K562 (cell line): Measurements from ENCODE around the gene WNT6. TPM values are rescaled to one million over a fixed set of nuclear protein-coding genes. Genes with fewer than 3 reads are reported as not detected.
A peak's percentile ranks its signal among the peaks of the same experiment; 100 is the strongest.

ENCODE experiments used
- ARHGAP35 ChIP-seq: fragments of 450-650 bp; IDR thresholded peaks from 2 replicates; pipeline ENCODE4 v1.6.1; 2018; ENCODE audit not compliant: partially characterized antibody
- CTCF ChIP-seq, 3 experiments: IDR thresholded peaks in 2 of 3; conservative IDR thresholded peaks in 1 of 3; 2 replicates each; pipeline ENCODE4 v1.5.1; 2011 to 2012; ENCODE audit warnings: low read length in 3 of 3, mild to moderate bottlenecking in 3 of 3, control low read depth in 2 of 3, improper control_type of control experiment in 1 of 3, inconsistent platforms in 1 of 3, low read depth in 1 of 3, mixed read lengths in 1 of 3, moderate library complexity in 1 of 3; ENCODE audit not compliant: insufficient read depth in 2 of 3
- E2F4 ChIP-seq: sonication (generic); formaldehyde crosslinking; IDR thresholded peaks from 2 replicates; pipeline ENCODE4 v1.8.0; 2022; ENCODE audit warnings: mild to moderate bottlenecking, low read depth, missing genetic modification reagents
- GTF2B ChIP-seq: IDR thresholded peaks from 2 replicates; pipeline ENCODE4 v1.6.1; 2011; ENCODE audit not compliant: insufficient read length; ENCODE audit errors: extremely low read depth
- HDAC6 ChIP-seq: IDR thresholded peaks from 2 replicates; pipeline ENCODE4 v1.6.1; 2012; ENCODE audit warnings: low read depth, mild to moderate bottlenecking, control low read depth, inconsistent platforms, low read length, moderate library complexity
- POLR2AphosphoS5 ChIP-seq: IDR thresholded peaks from 2 replicates; pipeline ENCODE4 v1.6.1; 2011; ENCODE audit warnings: mild to moderate bottlenecking, low read depth, low read length, moderate library complexity; ENCODE audit not compliant: control insufficient read depth, insufficient read depth
- RAD21 ChIP-seq, 2 experiments: fragments of 250-450 bp in 1 of 2; fragments of 450-650 bp in 1 of 2; sonication (Bioruptor Pico) in 1 of 2; formaldehyde crosslinking in 1 of 2; IDR thresholded peaks in 1 of 2; conservative IDR thresholded peaks in 1 of 2; 2 replicates each; pipeline versions ENCODE4 v1.4.0 to v1.8.0; 2020 to 2022; ENCODE audit warnings: mild to moderate bottlenecking in 2 of 2, moderate library complexity in 1 of 2
- RNF2 ChIP-seq: sonication (generic); IDR thresholded peaks from 2 replicates; pipeline ENCODE4 v1.6.1; 2016
- SETDB1 ChIP-seq: IDR thresholded peaks from one replicate; pipeline ENCODE4 v1.6.1; 2012; ENCODE audit warnings: low read length, control low read depth, inconsistent platforms
- SREBF2 ChIP-seq: sonication (generic); formaldehyde crosslinking; IDR thresholded peaks from 2 replicates; pipeline ENCODE4 v1.4.0; 2020; ENCODE audit warnings: mild to moderate bottlenecking, missing genetic modification reagents
- TOE1 ChIP-seq, 2 experiments: fragments of 450-650 bp in 1 of 2; sonication (generic) in 1 of 2; formaldehyde crosslinking in 1 of 2; IDR thresholded peaks; 2 replicates each; pipeline versions ENCODE4 v1.7.1 to v1.8.0; 2016 to 2022; ENCODE audit warnings: borderline replicate concordance in 2 of 2, mild to moderate bottlenecking in 2 of 2, antibody characterized with exemption in 1 of 2, inconsistent platforms in 1 of 2, low read depth in 1 of 2, missing genetic modification reagents in 1 of 2, moderate library complexity in 1 of 2
- TRIM24 ChIP-seq, 2 experiments: fragments of 450-650 bp; IDR thresholded peaks; 2 replicates each; pipeline ENCODE4 v1.6.1; 2016
- ZBTB11 ChIP-seq, 3 experiments: fragments of 200-800 bp in 1 of 3; fragments of 250-450 bp in 1 of 3; fragments of 450-650 bp in 1 of 3; sonication (Bioruptor Pico) in 1 of 3; sonication (Bioruptor generic) in 1 of 3; formaldehyde crosslinking in 1 of 3; IDR thresholded peaks; 2 replicates each; pipeline versions ENCODE4 v1.6.1 to v1.8.0; 2016 to 2022; ENCODE audit warnings: mild to moderate bottlenecking in 2 of 3, missing genetic modification characterization in 2 of 3, missing compliant biosample characterization in 1 of 3, moderate library complexity in 1 of 3
- ZNF778 ChIP-seq: fragments of 450-650 bp; formaldehyde crosslinking; IDR thresholded peaks from 2 replicates; pipeline ENCODE4 v1.4.0; 2020; ENCODE audit warnings: mild to moderate bottlenecking, moderate library complexity
- polyA plus RNA-seq, 8 experiments: library from polyadenylated mRNA; depleted of rRNA in 4 of 8; stranded (reverse) in 5 of 8; unstranded in 3 of 8; fragments of >200 nt; fragmentation: Nextera tagmentation in 2 of 8; fragmentation: Illumina TruSeq in 1 of 8; extraction: Ambion mirVana in 2 of 8; extraction: Trizol in 1 of 8; gene quantifications; 2 replicates each; pipeline versions ENCODE4 v1.2.1 to v1.2.3, GENCODE V29; 2011 to 2014; ENCODE audit warnings: inconsistent platforms in 1 of 8, missing spikeins in 1 of 8
- total RNA-seq, 7 experiments: library from RNA; depleted of rRNA in 6 of 7; stranded (reverse); fragments of >200 nt in 6 of 7; fragmentation: Illumina TruSeq in 2 of 7; extraction: Trizol in 2 of 7; gene quantifications; 2 replicates each; pipeline versions ENCODE4 v1.2.1 to v1.2.3, GENCODE V29; 2011 to 2021; ENCODE audit warnings: low replicate concordance in 1 of 7

The WNT6 gene
- total and polyA plus RNA-seq, 9 of the 15 experiments (the other 6 are each of a cell fraction or from before 2014, with no cell fraction given): not detected

GRCh38 chr2:218908721-218909619 lies 49.4 kb downstream of the WNT6 start (continued):
- TF ChIP-seq RAD21 (CRISPR knock-in tag; conservative IDR thresholded peaks at IDR 0.05 in 1 of 2, IDR thresholded peaks at IDR 0.05 in 1 of 2) (no peak; a peak in 1 of 4 replicates), CTCF (IDR thresholded peaks at IDR 0.05 in 2 of 3, conservative IDR thresholded peaks at IDR 0.05 in 1 of 3; ENCODE audit: insufficient read depth in 2 of 3, low read depth in 1 of 3, low read length in 3 of 3) (peak in 1 of 3 experiments; percentile 31; a peak in 2 of 6 replicates), SREBF2 (0 out of 2 replicates have a peak, but pooled peaks have one; percentile 32), E2F4 (peak; percentile 97), ZNF778 (CRISPR knock-in tag) (no peak), POLR2AphosphoS5 (peak; percentile 65; the same call in 1 of the 2 replicates), ZBTB11 (CRISPR knock-in tag; IDR thresholded peaks at IDR 0.05) (no peak; a peak in 1 of 6 replicates), ARHGAP35 (peak; percentile 93), GTF2B (no peak), TRIM24 (IDR thresholded peaks at IDR 0.05) (no peak), SETDB1 (no peak), TOE1 (IDR thresholded peaks at IDR 0.05; ENCODE audit: borderline replicate concordance) (no peak), TOE1 (CRISPR knock-in tag; IDR thresholded peaks at IDR 0.05; ENCODE audit: borderline replicate concordance, low read depth) (no peak), HDAC6 (no peak), RNF2 (peak; percentile 49; the same call in 1 of the 2 replicates)
